DND-41 (cell line): ENCODE data around the gene OR4K2.

ENCODE experiments used
- ATAC-seq: fragments of 200-7000 bp; cut with Tn5 transposase; 3 replicates; pipeline ENCODE4 v1.9.1; 2021; ENCODE audit warnings: low read depth; ENCODE audit not compliant: insufficient read depth
- DNase-seq: peaks from one replicate; pipeline ENCODE4 v3.0.0-alpha.2; 2020
- H2AFZ ChIP-seq: 2 replicates; pipeline ENCODE4 v1.6.0; 2012; ENCODE audit warnings: low read depth, low read length
- H3K27ac ChIP-seq: 2 replicates; pipeline ENCODE4 v1.5.1; 2012; ENCODE audit warnings: low read length, inconsistent platforms
- H3K27me3 ChIP-seq: fragments of 200-600 bp; sonication (generic); 2 replicates; pipeline ENCODE4 v1.6.0; 2012; ENCODE audit warnings: low read length, mild to moderate bottlenecking, inconsistent platforms; ENCODE audit not compliant: insufficient read depth, poor library complexity
- H3K36me3 ChIP-seq: 2 replicates; pipeline ENCODE4 v1.5.1; 2012; ENCODE audit warnings: low read length, inconsistent platforms; ENCODE audit not compliant: insufficient read depth
- H3K4me1 ChIP-seq: 2 replicates; pipeline ENCODE4 v1.5.1; 2012; ENCODE audit warnings: mild to moderate bottlenecking, low read length; ENCODE audit not compliant: insufficient read depth
- H3K4me2 ChIP-seq: 2 replicates; pipeline ENCODE4 v1.6.0; 2012; ENCODE audit warnings: mild to moderate bottlenecking, moderate library complexity, low read length, inconsistent platforms; ENCODE audit not compliant: insufficient read depth
- H3K4me3 ChIP-seq, 2 experiments: fragments of 200-600 bp in 1 of 2; shearing (Covaris generic) in 1 of 2; 2 replicates each; pipeline ENCODE4 v1.5.1; 2012 to 2016; ENCODE audit warnings: inconsistent platforms in 2 of 2, low read length in 2 of 2, mild to moderate bottlenecking in 2 of 2, low read depth in 1 of 2, moderate library complexity in 1 of 2
- H3K79me2 ChIP-seq: 2 replicates; pipeline ENCODE4 v1.6.0; 2012; ENCODE audit warnings: low read length, inconsistent platforms; ENCODE audit not compliant: insufficient read depth
- H3K9ac ChIP-seq: 2 replicates; pipeline ENCODE4 v1.6.0; 2012; ENCODE audit warnings: low read depth, mild to moderate bottlenecking, inconsistent platforms, low read length, moderate library complexity
- H3K9me3 ChIP-seq: 2 replicates; pipeline ENCODE4 v1.5.1; 2012; ENCODE audit warnings: low read length, moderate library complexity, mild to moderate bottlenecking, inconsistent platforms; ENCODE audit not compliant: insufficient read depth, severe bottlenecking
- H4K20me1 ChIP-seq: 2 replicates; pipeline ENCODE4 v1.6.0; 2012; ENCODE audit warnings: low read length; ENCODE audit not compliant: insufficient read depth
- CTCF ChIP-seq: IDR thresholded peaks from 2 replicates; pipeline ENCODE4 v1.5.1; 2012; ENCODE audit warnings: borderline replicate concordance, low read length, moderate library complexity, mild to moderate bottlenecking; ENCODE audit not compliant: poor library complexity, severe bottlenecking; ENCODE audit errors: extremely low read depth
- EZH2 ChIP-seq: IDR thresholded peaks from 3 replicates; pipeline ENCODE4 v1.6.1; 2012; ENCODE audit warnings: borderline replicate concordance, low read depth, mild to moderate bottlenecking, moderate library complexity, low read length, inconsistent platforms; ENCODE audit not compliant: severe bottlenecking

OR4K2 gene

GRCh38 chr14:19918553-19919264, 43.8 kb downstream of the OR4K2 start:
- H3K4me2 ChIP-seq = no peak overlapping the region
- no peak overlapping the region for H3K27ac ChIP-seq
- no peak overlapping the region for H2AFZ ChIP-seq
- TF ChIP-seq EZH2 (no peak), CTCF (no peak)
- DNase-seq = no peak
- H3K9me3 ChIP-seq = no peaks in the 10 kb centered on the region
- no peak overlapping the region for H3K9ac ChIP-seq
- no peaks in the 10 kb centered on the region for H3K4me1 ChIP-seq
- ATAC-seq = no peak
- no peak overlapping the region for H3K4me3 ChIP-seq
- H3K36me3 ChIP-seq = no peaks in the 10 kb centered on the region
- no peaks in the 10 kb centered on the region for H3K27me3 ChIP-seq
- no peaks in the 10 kb centered on the region for H4K20me1 ChIP-seq
- H3K79me2 ChIP-seq = no peaks in the 10 kb centered on the region

- Histone ChIP-seq H3K27ac (no peak within 1 kb of the TSS), H3K79me2 (no peaks in the 10 kb centered on the region), H3K9me3 (no peaks in the 10 kb centered on the region), H4K20me1 (no peaks in the 10 kb centered on the region), H2AFZ (no peak within 1 kb of the TSS), H3K36me3 (no peaks in the 10 kb centered on the region), H3K4me2 (no peak within 1 kb of the TSS), H3K9ac (no peak within 1 kb of the TSS), H3K4me3 (no peak within 1 kb of the TSS), H3K4me1 (no peaks in the 10 kb centered on the region), H3K27me3 (no peaks in the 10 kb centered on the region)
- ATAC-seq (no peak), DNase-seq (no peak)
- TF ChIP-seq EZH2 (no peak), CTCF (no peak)
These were observed 45.2 kb downstream of the OR4K2 start, which contains the start of gene OR4K5 for GRCh38 chr14:19920021-19920657. Gene OR4K5 (plus strand): TSS chr14:19920607. CDS start chr14:19920607, 0 bp downstream.

- Histone ChIP-seq H3K27ac (no peak within 1 kb of the TSS), H2AFZ (no peak within 1 kb of the TSS), H4K20me1 (no peaks in the 10 kb centered on the region), H3K79me2 (no peaks in the 10 kb centered on the region), H3K4me3 (no peak within 1 kb of the TSS), H3K4me2 (no peak within 1 kb of the TSS), H3K9me3 (no peaks in the 10 kb centered on the region), H3K4me1 (no peaks in the 10 kb centered on the region), H3K27me3 (no peaks in the 10 kb centered on the region), H3K36me3 (no peaks in the 10 kb centered on the region), H3K9ac (no peak within 1 kb of the TSS)
- ATAC-seq = no peak
- DNase-seq = no peak
- TF ChIP-seq EZH2 = no peak
- TF ChIP-seq CTCF = no peak
These were observed 55.7 kb downstream of the OR4K2 start, which contains the start of gene OR4K1 for GRCh38 chr14:19930617-19931016. Gene OR4K1 (plus strand): TSS chr14:19930917. CDS start chr14:19935667, 4,750 bp downstream.
